GM18517 (cell line): ENCODE results near the gene KRTAP10-12.

Experiments used
- ATAC-seq: cut with Tn5 transposase; IDR thresholded peaks from one replicate; pipeline ENCODE4 v1.9.1; 2021; ENCODE audit warnings: mild to moderate bottlenecking, moderate library complexity; ENCODE audit not compliant: unreplicated experiment

KRTAP10-12 gene

GRCh38 chr21:44697811-44698734 lies 1.1 kb downstream of the KRTAP10-12 start:
- no peak for ATAC-seq

GRCh38 chr21:44699502-44700001 lies 2.6 kb downstream of the KRTAP10-12 start:
- no peak for ATAC-seq

- no peak for ATAC-seq
Observed at GRCh38 chr21:44700101-44701022, 3.4 kb downstream of the KRTAP10-12 start.

- no peak for ATAC-seq
Observed at GRCh38 chr21:44701023-44701400, 4.0 kb downstream of the KRTAP10-12 start.

- ATAC-seq = no peak
Observed at GRCh38 chr21:44701541-44701940, 4.6 kb downstream of the KRTAP10-12 start.

GRCh38 chr21:44702111-44702972 lies 5.4 kb downstream of the KRTAP10-12 start:
- ATAC-seq = no peak

- no peak for ATAC-seq
Observed at GRCh38 chr21:44702973-44703730, 6.2 kb downstream of the KRTAP10-12 start.

- ATAC-seq = no peak
Observed at GRCh38 chr21:44703731-44704635, 7.0 kb downstream of the KRTAP10-12 start.

GRCh38 chr21:44704636-44705001 lies 7.6 kb downstream of the KRTAP10-12 start:
- ATAC-seq = no peak

GRCh38 chr21:44706026-44706705 lies 9.2 kb downstream of the KRTAP10-12 start:
- ATAC-seq = no peak

- ATAC-seq = no peak
Observed at GRCh38 chr21:44706706-44707581, 10.0 kb downstream of the KRTAP10-12 start.

GRCh38 chr21:44708213-44708865 lies 11.4 kb downstream of the KRTAP10-12 start:
- no peak for ATAC-seq

GRCh38 chr21:44708866-44709425 lies 12.0 kb downstream of the KRTAP10-12 start:
- no peak for ATAC-seq

- ATAC-seq = no peak
Observed at GRCh38 chr21:44709426-44710293, 12.7 kb downstream of the KRTAP10-12 start.

GRCh38 chr21:44710294-44710665 lies 13.3 kb downstream of the KRTAP10-12 start:
- ATAC-seq = no peak
